GM19238 (cell line): ENCODE data around the gene STRBP.

ENCODE experiments used
- DNase-seq: peaks from one replicate; pipeline ENCODE4 v3.0.0; 2011; ENCODE audit warnings: low spot score; ENCODE audit not compliant: insufficient read length

The STRBP gene

DNA sequence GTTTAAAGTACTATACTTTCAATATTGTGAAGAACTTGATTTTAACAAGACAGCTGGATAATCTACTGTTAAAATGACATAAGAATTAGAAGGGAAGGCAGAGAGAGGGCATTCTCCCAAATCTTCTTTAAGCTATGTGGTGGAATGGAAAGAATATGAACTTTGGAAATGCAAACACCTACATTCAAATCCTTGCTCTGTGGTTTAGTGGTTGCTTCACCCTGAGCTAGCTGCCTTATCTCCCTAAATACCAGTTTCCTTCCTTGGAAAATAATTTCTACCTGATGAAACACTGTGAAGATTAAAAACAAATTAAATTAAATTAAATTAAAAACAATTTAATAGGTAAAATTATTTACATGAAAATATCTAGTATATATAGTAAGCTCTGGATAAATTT is 136.4 kb downstream of the STRBP start:
- no peak for DNase-seq

DNA sequence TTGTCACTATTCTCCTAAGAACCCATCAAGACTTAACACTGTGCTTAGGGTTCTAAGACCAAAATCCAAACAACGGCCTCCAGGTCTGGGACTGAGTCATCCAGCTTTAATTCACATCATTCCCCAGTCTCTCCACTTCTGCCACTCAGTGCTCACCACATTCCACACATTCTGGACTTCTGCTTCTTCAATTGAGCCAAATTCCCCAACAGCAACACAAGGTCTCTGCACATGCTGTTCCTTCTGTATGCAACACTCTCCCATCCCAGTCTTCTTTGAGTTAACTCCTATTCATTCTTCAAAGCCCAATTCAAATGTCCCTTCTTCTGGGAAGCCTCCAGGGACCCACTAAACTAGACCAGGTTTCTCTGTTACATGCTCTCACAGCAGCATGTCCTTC is 137.1 kb downstream of the STRBP start:
- no peak for DNase-seq

DNA sequence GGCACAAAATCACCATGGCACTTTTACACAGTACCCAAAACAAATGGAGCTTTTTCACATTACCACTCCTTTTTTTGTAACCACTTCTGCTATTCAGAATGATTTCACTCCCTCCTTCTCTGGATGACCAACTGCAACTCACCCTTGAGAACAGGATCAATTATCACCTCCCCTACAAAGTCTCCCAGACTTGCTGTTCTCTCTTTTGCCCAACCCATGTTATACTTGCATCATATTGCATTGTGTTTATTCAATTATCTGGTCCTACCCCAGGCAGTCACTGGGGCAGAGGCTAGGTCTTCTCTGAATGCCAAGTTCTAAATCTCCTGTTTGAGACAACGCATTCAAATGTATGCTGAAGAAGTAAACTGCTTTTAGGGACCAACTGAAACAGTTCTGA is 139.0 kb downstream of the STRBP start:
- no peak for DNase-seq

DNA sequence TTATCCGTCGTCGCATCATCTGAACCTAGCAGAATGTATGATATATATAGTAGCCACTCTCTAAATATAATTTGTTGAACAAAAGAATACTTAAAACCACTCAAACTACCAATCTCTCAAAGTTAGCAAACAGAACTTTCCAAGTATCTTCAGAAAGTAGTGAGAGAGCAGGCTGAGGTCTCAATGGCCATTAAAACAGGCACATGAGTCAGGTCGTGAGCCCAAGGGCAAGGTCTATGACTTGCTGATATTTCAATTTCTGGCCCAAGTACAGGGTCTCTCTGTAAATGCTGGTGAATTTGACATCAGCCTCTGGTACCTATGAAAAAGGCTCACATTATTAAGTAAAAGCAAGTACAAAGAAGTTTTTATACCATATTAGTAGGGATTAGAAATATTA is 139.8 kb downstream of the STRBP start:
- no peak for DNase-seq

GRCh38 chr9:123127512-123128075 is 140.8 kb downstream of the STRBP start:
- no peak for DNase-seq

DNA sequence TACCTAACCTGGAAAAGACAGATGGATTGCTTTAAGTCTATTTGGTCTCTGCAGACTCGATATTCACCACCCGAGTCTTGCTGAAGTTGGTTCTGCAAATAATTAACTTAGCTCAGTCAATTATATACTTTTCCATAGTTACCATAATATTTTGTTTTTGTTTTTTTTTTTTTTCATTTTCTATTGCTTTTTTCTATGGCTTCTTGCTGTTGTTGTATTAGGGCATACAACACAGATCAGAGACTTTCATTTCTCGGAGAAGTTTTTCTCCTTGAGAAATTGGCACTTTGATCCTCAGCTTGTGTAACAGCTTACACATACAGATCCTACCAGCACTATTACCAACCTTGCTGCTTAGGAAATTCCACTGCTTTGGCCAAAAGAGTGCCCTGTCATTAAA is 146.9 kb downstream of the STRBP start:
- no peak for DNase-seq

- no peak for DNase-seq
Measured at GRCh38 chr9:123120953-123121352, 147.4 kb downstream of the STRBP start.

DNA sequence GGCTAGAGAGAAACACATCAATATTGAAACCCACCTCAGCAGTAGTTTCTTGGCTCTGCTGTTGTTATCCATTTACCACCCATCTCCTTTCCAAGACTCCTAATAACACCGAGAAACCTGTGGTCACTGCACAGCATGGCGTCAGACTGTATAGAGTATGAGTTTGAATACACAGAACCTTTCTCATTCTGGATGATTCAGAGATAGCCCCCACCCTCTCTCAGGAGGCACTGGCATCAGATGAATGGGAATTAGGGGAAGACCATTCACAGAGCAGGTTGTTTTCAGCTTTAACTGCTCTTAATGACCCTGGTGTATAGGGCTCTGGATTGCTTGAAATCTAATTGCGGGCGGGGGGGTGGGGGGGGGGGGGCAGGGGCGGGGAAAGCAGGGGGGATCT is 148.3 kb downstream of the STRBP start:
- no peak for DNase-seq

GRCh38 chr9:123119566-123119965 is 148.8 kb downstream of the STRBP start:
- DNase-seq, result no peak

DNA sequence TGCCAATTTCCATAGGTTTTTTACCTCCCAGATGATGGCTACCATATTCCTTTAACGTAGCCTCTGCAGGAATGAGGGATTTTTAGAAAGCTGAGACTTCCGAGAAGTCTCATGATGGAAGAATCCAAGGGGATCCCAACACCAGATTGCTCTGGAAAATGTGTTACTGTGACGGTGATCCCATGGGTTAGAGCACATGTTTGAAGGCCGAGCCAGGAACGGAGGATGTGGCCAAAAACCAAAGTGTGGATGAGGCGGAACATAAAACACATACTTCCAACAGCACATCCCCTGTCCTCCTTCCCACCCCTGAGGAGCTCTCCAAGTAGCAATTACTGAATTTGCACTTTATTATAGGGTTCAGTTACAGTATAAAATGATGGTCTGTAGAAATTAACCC is 152.3 kb downstream of the STRBP start:
- DNase-seq, result no peak

DNA sequence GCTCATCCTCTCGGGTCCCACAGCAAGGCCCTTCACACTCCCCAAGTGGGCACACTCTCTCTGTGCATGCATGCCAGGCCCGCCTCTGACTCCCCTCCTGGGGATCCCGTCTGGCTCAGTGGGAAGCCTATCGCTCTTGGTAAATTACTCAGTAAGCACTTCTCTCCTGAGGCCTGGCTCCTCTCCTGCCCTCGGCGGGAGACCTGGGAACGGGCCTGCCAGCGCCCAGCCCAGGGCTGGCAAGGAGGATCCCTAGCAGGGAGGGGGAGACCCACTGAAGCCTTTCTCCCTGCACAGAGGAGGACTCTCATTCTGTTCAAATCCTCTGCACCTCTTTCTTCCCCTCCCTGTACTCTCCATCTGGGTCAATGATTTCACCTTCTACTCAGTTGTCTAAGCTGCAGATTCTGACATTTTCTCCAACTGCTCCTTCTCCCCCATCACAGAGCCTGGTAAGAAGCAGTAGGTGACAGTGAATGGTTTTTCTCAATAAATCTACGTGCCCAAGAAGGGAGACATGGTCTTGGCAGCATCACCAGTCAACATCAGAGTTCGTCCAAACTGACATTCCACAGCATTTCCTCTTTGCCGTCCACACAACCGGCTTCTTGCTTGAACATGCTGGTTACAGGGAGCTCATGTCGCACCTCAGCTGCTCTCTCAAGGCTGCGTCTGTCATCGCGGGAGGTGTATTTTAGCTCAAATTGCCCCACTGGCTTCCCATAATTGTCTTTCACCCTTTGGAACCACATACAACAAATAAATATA is 153.1 kb downstream of the STRBP start:
- DNase-seq, result no peak

DNA sequence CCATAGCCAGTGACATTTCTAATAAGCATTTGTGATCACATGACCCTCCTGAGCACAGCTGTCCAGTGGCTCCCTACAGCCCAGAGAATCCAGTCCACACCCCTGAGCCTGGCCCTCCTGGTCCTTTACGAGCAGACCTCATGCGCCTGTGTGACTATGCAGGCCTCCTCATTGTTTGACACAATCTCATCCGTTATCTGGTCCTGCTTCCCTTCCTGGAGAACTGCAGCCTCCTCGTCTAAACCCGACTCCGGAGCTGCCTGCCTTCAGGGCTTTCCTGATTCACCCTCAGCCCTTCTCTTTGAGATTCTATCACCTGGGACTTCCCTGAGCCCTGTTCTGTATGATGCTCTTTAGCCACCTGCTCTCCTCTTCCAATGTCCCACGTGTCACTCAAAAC is 155.2 kb downstream of the STRBP start:
- DNase-seq, result no peak

GRCh38 chr9:123112015-123112975 is 156.1 kb downstream of the STRBP start:
- DNase-seq, result peak; percentile 25

DNA sequence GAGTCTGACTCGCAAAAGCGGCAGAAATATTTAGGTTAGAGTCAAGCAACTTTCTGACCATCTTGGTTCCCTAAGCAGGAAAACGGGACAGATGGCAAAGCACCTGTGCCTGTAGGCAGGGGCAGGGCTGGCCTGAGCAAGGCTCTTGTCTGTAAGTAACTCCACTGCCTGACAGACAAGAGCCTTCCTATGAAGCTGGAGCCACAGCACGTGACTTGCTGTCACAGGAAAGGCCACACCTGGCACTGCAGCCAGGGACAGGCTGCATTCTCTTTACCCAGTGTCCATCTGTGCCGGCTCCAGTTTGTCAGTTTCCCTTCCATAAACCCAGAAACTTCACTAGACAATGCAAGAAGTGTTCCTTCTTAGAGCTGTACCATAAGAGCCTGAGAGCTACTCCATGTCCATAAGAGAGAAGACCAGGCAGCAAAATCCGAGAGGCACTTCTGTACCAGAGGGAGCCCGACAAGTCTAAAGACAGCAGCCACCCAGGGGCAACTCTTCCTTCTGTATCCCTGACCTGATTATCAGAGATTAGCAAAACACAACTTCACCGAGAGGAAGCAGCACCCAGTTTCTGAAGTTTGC is 156.9 kb downstream of the STRBP start:
- DNase-seq, result no peak

- DNase-seq, result no peak
Measured at GRCh38 chr9:123109540-123110279, 158.7 kb downstream of the STRBP start.

- no peak for DNase-seq
Measured at GRCh38 chr9:123108976-123109375, 159.4 kb downstream of the STRBP start.

- no peak for DNase-seq
Measured at GRCh38 chr9:123107639-123108285, 160.6 kb downstream of the STRBP start.

GRCh38 chr9:123105490-123105889 is 162.9 kb downstream of the STRBP start:
- no peak for DNase-seq

DNA sequence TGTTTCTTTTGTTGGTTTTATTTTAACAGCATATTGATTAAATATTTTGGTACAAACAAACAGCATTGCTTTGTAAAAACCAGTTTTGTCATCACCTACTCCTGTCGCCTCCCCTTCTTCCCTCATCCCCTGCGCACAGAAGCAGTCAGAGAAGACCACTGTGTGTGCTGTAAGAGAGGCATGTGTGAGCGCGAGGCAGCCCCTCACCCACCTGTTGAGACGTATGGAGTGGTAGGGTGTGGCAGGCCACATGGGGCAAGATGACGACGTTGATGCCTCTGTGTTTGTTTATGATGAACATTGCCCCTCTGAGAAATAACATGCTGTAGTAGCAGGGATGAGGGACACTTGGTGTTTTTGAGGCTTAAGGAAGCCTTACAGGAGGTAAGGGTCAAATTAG is 163.6 kb downstream of the STRBP start:
- DNase-seq, result no peak

DNA sequence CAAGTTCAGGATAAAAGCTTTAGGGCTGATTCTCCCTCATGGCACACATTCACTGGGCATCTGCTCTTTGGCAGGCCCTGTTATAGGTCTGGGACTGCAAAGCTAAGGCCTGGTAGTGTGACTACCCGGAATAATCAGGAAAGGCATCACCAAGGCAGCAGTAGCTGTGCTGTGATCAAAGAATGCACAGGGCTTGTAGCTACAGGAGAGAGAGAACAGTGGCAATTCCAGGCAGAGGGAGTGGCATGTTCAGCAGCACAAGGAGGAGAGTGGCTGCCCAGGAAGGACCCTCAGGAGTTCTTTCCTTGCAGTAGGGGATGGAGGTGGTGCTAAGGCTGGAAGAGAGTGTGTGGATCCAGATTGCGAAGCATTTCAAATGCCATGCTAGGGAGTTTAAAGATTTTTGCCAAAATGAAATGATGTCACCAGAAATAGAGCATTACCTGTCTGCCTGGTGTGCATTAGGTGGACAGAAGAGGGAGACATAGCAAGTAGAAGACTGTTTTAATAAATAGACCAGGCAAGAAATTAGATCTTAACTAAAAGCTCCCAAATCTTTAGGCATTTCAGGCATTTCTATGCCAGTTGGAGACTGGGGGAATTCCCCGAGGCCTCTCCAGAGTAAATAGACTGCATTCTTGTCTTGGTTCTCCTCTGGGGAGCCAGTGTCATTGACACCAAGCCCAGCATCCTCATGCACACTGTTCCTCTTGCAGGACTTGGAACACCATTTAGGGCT is 165.8 kb downstream of the STRBP start:
- no peak for DNase-seq
